Ishikawa (cell line): ENCODE measurements around the gene NBDY.

Source experiments
- EGR1 ChIP-seq: IDR thresholded peaks from 2 replicates; pipeline ENCODE4 v1.6.1; 2012
- EP300 ChIP-seq: IDR thresholded peaks from 2 replicates; pipeline ENCODE4 v1.6.1; 2012; ENCODE audit warnings: borderline replicate concordance
- NFIC ChIP-seq: IDR thresholded peaks from 2 replicates; pipeline ENCODE4 v1.6.1; 2012
- RAD21 ChIP-seq: IDR thresholded peaks from 2 replicates; pipeline ENCODE4 v1.6.1; 2012; ENCODE audit warnings: low read depth
- TAF1 ChIP-seq: IDR thresholded peaks from 2 replicates; pipeline ENCODE4 v1.6.1; 2012; ENCODE audit warnings: low read depth, mild to moderate bottlenecking
- TCF12 ChIP-seq: IDR thresholded peaks from 2 replicates; pipeline ENCODE4 v1.6.1; 2012; ENCODE audit warnings: low read depth
- YY1 ChIP-seq: IDR thresholded peaks from 2 replicates; pipeline ENCODE4 v1.6.1; 2012; ENCODE audit warnings: low read depth
- ZBTB7A ChIP-seq: IDR thresholded peaks from 2 replicates; pipeline ENCODE4 v1.6.1; 2012; ENCODE audit warnings: low read depth
- TF ChIP-seq, protein P1 (sequence below): IDR thresholded peaks from 2 replicates; pipeline ENCODE4 v1.6.1; 2012
- TF ChIP-seq, protein P2 (sequence below): IDR thresholded peaks from 2 replicates; pipeline ENCODE4 v1.6.1; 2012; ENCODE audit warnings: low read depth, mild to moderate bottlenecking

DNA sequence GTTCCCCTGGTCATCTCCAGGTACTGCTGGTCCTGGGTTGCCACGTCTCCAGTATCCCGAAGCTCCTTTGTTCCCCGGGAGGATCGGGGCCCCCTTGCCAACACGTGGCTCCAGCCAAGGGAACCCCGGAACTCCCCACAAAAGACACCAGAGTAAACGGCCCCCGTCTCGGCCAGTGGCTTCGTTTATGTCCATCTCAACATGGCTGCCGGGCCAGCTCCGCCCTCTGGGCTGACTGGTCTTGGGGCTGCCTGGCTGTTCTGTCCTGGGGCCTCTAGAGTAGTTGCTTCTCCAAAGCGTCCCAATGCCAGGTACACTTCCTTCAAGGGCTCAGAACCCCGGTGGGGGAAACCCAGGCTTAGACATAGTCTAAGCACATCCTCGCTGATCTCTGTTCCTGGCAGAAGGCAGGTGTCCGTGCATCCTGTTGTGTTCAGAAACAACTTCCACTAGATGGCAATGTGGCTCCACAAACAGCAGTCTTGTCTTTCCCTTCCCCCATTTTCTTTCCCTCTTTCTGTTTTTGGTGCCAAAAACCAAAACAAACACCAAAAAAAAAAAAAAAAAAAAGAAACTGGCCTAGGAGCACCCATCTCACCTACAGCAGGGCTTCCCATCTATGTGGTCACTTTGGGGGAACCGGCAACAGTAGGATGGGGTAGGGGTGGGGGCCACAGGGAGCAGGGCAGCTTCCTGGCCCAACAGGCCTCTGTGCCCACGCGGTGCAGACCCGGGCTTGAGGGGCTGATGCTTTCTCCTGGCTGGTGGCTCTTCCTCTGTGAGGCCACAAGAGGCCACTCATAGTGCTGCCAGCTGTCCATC lies 35.3 kb downstream of the NBDY start:
- TF ChIP-seq YY1: no peak
- TF ChIP-seq EGR1: no peak
- TF ChIP-seq, protein P1, sequence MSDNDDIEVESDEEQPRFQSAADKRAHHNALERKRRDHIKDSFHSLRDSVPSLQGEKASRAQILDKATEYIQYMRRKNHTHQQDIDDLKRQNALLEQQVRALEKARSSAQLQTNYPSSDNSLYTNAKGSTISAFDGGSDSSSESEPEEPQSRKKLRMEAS: no peak
- peak; percentile 58 for TF ChIP-seq RAD21
- no peak for TF ChIP-seq NFIC
- no peak for TF ChIP-seq TCF12
- TF ChIP-seq ZBTB7A: no peak
- TF ChIP-seq EP300: no peak
- TF ChIP-seq, protein P2, sequence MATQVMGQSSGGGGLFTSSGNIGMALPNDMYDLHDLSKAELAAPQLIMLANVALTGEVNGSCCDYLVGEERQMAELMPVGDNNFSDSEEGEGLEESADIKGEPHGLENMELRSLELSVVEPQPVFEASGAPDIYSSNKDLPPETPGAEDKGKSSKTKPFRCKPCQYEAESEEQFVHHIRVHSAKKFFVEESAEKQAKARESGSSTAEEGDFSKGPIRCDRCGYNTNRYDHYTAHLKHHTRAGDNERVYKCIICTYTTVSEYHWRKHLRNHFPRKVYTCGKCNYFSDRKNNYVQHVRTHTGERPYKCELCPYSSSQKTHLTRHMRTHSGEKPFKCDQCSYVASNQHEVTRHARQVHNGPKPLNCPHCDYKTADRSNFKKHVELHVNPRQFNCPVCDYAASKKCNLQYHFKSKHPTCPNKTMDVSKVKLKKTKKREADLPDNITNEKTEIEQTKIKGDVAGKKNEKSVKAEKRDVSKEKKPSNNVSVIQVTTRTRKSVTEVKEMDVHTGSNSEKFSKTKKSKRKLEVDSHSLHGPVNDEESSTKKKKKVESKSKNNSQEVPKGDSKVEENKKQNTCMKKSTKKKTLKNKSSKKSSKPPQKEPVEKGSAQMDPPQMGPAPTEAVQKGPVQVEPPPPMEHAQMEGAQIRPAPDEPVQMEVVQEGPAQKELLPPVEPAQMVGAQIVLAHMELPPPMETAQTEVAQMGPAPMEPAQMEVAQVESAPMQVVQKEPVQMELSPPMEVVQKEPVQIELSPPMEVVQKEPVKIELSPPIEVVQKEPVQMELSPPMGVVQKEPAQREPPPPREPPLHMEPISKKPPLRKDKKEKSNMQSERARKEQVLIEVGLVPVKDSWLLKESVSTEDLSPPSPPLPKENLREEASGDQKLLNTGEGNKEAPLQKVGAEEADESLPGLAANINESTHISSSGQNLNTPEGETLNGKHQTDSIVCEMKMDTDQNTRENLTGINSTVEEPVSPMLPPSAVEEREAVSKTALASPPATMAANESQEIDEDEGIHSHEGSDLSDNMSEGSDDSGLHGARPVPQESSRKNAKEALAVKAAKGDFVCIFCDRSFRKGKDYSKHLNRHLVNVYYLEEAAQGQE: no peak
- no peak for TF ChIP-seq TAF1
